Measurements from ENCODE around the gene BFSP1.

Gene BFSP1

GRCh38 chr20:17500271-17500670, 30.9 kb downstream of the BFSP1 start:
- no peak overlapping the region for H3K4me3 ChIP-seq (ENCODE audit: low read depth, low read length)

GRCh38 chr20:17499041-17499440, 32.1 kb downstream of the BFSP1 start:
- H3K4me3 ChIP-seq (ENCODE audit: low read depth, low read length), result no peak overlapping the region

- H3K4me3 ChIP-seq (ENCODE audit: low read depth, low read length), result no peak overlapping the region
These were observed 32.5 kb downstream of the BFSP1 start for GRCh38 chr20:17498641-17499040.

- H3K4me3 ChIP-seq (ENCODE audit: low read depth, low read length), result no peak overlapping the region
These were observed 33.2 kb downstream of the BFSP1 start for GRCh38 chr20:17497821-17498580.

- H3K4me3 ChIP-seq (ENCODE audit: low read depth, low read length), result no peak overlapping the region
These were observed 35.4 kb downstream of the BFSP1 start for GRCh38 chr20:17495826-17496225.

- H3K4me3 ChIP-seq (ENCODE audit: low read depth, low read length), result no peak overlapping the region
These were observed 37.0 kb downstream of the BFSP1 start for GRCh38 chr20:17494201-17494600.

GRCh38 chr20:17493173-17493572, 38.0 kb downstream of the BFSP1 start:
- H3K4me3 ChIP-seq (ENCODE audit: low read depth, low read length), result no peak overlapping the region

GRCh38 chr20:17491488-17491887, 39.7 kb downstream of the BFSP1 start:
- no peak overlapping the region for H3K4me3 ChIP-seq (ENCODE audit: low read depth, low read length)

GRCh38 chr20:17491041-17491440, 40.1 kb downstream of the BFSP1 start:
- H3K4me3 ChIP-seq (ENCODE audit: low read depth, low read length), result no peak overlapping the region

GRCh38 chr20:17490501-17490900, 40.7 kb downstream of the BFSP1 start:
- no peak overlapping the region for H3K4me3 ChIP-seq (ENCODE audit: low read depth, low read length)

- H3K4me3 ChIP-seq (ENCODE audit: low read depth, low read length), result no peak overlapping the region
These were observed 42.1 kb downstream of the BFSP1 start for GRCh38 chr20:17488916-17489600.

GRCh38 chr20:17485017-17485416, 46.2 kb downstream of the BFSP1 start:
- no peak overlapping the region for H3K4me3 ChIP-seq (ENCODE audit: low read depth, low read length)

GRCh38 chr20:17482536-17482935, 48.6 kb downstream of the BFSP1 start:
- no peak overlapping the region for H3K4me3 ChIP-seq (ENCODE audit: low read depth, low read length)

- H3K4me3 ChIP-seq (ENCODE audit: low read depth, low read length), result no peak overlapping the region
These were observed 49.5 kb downstream of the BFSP1 start for GRCh38 chr20:17481661-17482060.

- no peak overlapping the region for H3K4me3 ChIP-seq (ENCODE audit: low read depth, low read length)
These were observed 50.5 kb downstream of the BFSP1 start for GRCh38 chr20:17480696-17481095.

- no peak overlapping the region for H3K4me3 ChIP-seq (ENCODE audit: low read depth, low read length)
These were observed 52.0 kb downstream of the BFSP1 start for GRCh38 chr20:17479063-17479657.

GRCh38 chr20:17473659-17474058, 57.5 kb downstream of the BFSP1 start:
- H3K4me3 ChIP-seq (ENCODE audit: low read depth, low read length), result no peak overlapping the region

- H3K4me3 ChIP-seq (ENCODE audit: low read depth, low read length), result no peak overlapping the region
These were observed 59.5 kb downstream of the BFSP1 start for GRCh38 chr20:17471606-17472187.

- H3K4me3 ChIP-seq (ENCODE audit: low read depth, low read length), result no peak overlapping the region
These were observed 60.2 kb downstream of the BFSP1 start for GRCh38 chr20:17470973-17471372.

GRCh38 chr20:17470521-17470920, 60.7 kb downstream of the BFSP1 start:
- H3K4me3 ChIP-seq (ENCODE audit: low read depth, low read length), result no peak overlapping the region

- H3K4me3 ChIP-seq (ENCODE audit: low read depth, low read length), result no peak overlapping the region
These were observed 61.7 kb downstream of the BFSP1 start for GRCh38 chr20:17469246-17470030.
